Mesenchymal stem cell (in vitro differentiated cells and primary cell): Measurements from ENCODE around the gene PRSS38.

Experiments used
- DNase-seq: peaks from one replicate; pipeline ENCODE4 v3.0.0-alpha.2; 2013
- H2AFZ ChIP-seq: one replicate; pipeline ENCODE4 v1.6.1; 2013; ENCODE audit warnings: low read depth, mild to moderate bottlenecking, control low read depth, inconsistent platforms, low read length, moderate library complexity
- H2AK5ac ChIP-seq: 2 replicates; pipeline ENCODE4 v1.6.1; 2013; ENCODE audit warnings: low read length, moderate library complexity, mild to moderate bottlenecking, inconsistent platforms; ENCODE audit not compliant: severe bottlenecking
- H2BK120ac ChIP-seq: one replicate; pipeline ENCODE4 v1.6.1; 2013; ENCODE audit warnings: low read depth, mild to moderate bottlenecking, inconsistent platforms, low read length, moderate library complexity
- H2BK12ac ChIP-seq, 2 experiments: one replicate each; pipeline ENCODE4 v1.6.1; 2013; ENCODE audit warnings: inconsistent platforms in 2 of 2, low read length in 2 of 2, mild to moderate bottlenecking in 2 of 2, moderate library complexity in 2 of 2, control low read depth in 1 of 2
- H2BK15ac ChIP-seq: one replicate; pipeline ENCODE4 v1.6.1; 2013; ENCODE audit warnings: mild to moderate bottlenecking, low read depth, inconsistent platforms; ENCODE audit not compliant: poor library complexity, severe bottlenecking
- H2BK5ac ChIP-seq: 2 replicates; pipeline ENCODE4 v1.6.1; 2013; ENCODE audit warnings: low read depth, mild to moderate bottlenecking, low read length, control low read depth, inconsistent platforms; ENCODE audit not compliant: poor library complexity, severe bottlenecking
- H3K14ac ChIP-seq, 2 experiments: one replicate each; pipeline ENCODE4 v1.6.1; 2013; ENCODE audit warnings: inconsistent platforms in 2 of 2, low read length in 2 of 2, control low read depth in 1 of 2, mild to moderate bottlenecking in 1 of 2, moderate library complexity in 1 of 2
- H3K18ac ChIP-seq, 2 experiments: one replicate each; pipeline ENCODE4 v1.6.1; 2013; ENCODE audit warnings: inconsistent platforms in 2 of 2, low read length in 2 of 2, control low read depth in 1 of 2, low read depth in 1 of 2, mild to moderate bottlenecking in 1 of 2
- H3K23ac ChIP-seq, 2 experiments: one replicate each; pipeline ENCODE4 v1.6.1; 2013; ENCODE audit warnings: inconsistent platforms in 2 of 2, low read length in 2 of 2, mild to moderate bottlenecking in 2 of 2, moderate library complexity in 2 of 2, control low read depth in 1 of 2
- H3K27ac ChIP-seq: 2 replicates; pipeline ENCODE4 v1.5.1; 2013; ENCODE audit warnings: mild to moderate bottlenecking, moderate library complexity, low read length, control low read depth, inconsistent platforms; ENCODE audit not compliant: poor library complexity, severe bottlenecking
- H3K27me3 ChIP-seq, 2 experiments: 2 replicates each; pipeline versions ENCODE4 v1.6.1 to v1.7.0; 2013; ENCODE audit warnings: low read length in 2 of 2, mild to moderate bottlenecking in 2 of 2, moderate library complexity in 2 of 2, control low read depth in 1 of 2, inconsistent platforms in 1 of 2; ENCODE audit not compliant: control insufficient read depth in 1 of 2, insufficient read depth in 1 of 2
- H3K36me3 ChIP-seq, 2 experiments: 2 replicates each; pipeline versions ENCODE4 v1.6.1 to v1.7.0; 2013; ENCODE audit warnings: low read length in 2 of 2, control low read depth in 1 of 2, inconsistent platforms in 1 of 2, low read depth in 1 of 2, mild to moderate bottlenecking in 1 of 2; ENCODE audit not compliant: insufficient read depth in 2 of 2, control insufficient read depth in 1 of 2
- H3K4ac ChIP-seq, 2 experiments: one replicate each; pipeline ENCODE4 v1.6.1; 2013; ENCODE audit warnings: inconsistent platforms in 2 of 2, low read length in 2 of 2, mild to moderate bottlenecking in 2 of 2, moderate library complexity in 2 of 2, control low read depth in 1 of 2, low read depth in 1 of 2
- H3K4me1 ChIP-seq: 2 replicates; pipeline ENCODE4 v1.6.1; 2013; ENCODE audit warnings: low read depth, low read length, control low read depth; ENCODE audit not compliant: control insufficient read depth, insufficient read depth
- H3K4me2 ChIP-seq: 2 replicates; pipeline ENCODE4 v1.6.1; 2013; ENCODE audit warnings: low read length, mild to moderate bottlenecking, inconsistent platforms; ENCODE audit not compliant: poor library complexity, severe bottlenecking
- H3K4me3 ChIP-seq, 2 experiments: 2 replicates each; pipeline versions ENCODE4 v1.5.1 to v1.7.0; 2013; ENCODE audit warnings: low read length in 2 of 2, mild to moderate bottlenecking in 2 of 2, control low read depth in 1 of 2, low read depth in 1 of 2; ENCODE audit not compliant: insufficient read depth in 1 of 2
- H3K79me1 ChIP-seq: replicated peaks from 2 replicates; pipeline ENCODE4 v1.6.1; 2013; ENCODE audit warnings: mild to moderate bottlenecking, control low read depth, low read length, inconsistent platforms; ENCODE audit not compliant: poor library complexity, severe bottlenecking
- H3K9ac ChIP-seq: 2 replicates; pipeline ENCODE4 v1.7.0; 2013; ENCODE audit warnings: mild to moderate bottlenecking, low read length, moderate library complexity
- H3K9me3 ChIP-seq: 2 replicates; pipeline ENCODE4 v1.7.0; 2013; ENCODE audit warnings: mild to moderate bottlenecking, low read length; ENCODE audit not compliant: control insufficient read depth
- H4K8ac ChIP-seq: one replicate; pipeline ENCODE4 v1.6.1; 2013; ENCODE audit warnings: inconsistent platforms, mild to moderate bottlenecking, low read length, moderate library complexity
- H4K91ac ChIP-seq: one replicate; pipeline ENCODE4 v1.6.1; 2013; ENCODE audit warnings: mild to moderate bottlenecking, low read length, inconsistent platforms
- WGBS: methylation state at CpG from one replicate; pipeline ENCODE4 v1.1.7; 2013; ENCODE audit warnings: mixed read lengths; 5-methylcytosine and 5-hydroxymethylcytosine counted together

The PRSS38 gene

GRCh38 chr1:227797625-227798024, 17.9 kb upstream of the PRSS38 start:
- no peak overlapping the region for H3K4me2 ChIP-seq
- H3K23ac ChIP-seq, result no peak overlapping the region
- H3K9me3 ChIP-seq, result no peaks in the 10 kb centered on the region
- no peak overlapping the region for H4K8ac ChIP-seq
- no peak overlapping the region for H2AFZ ChIP-seq
- H2BK5ac ChIP-seq, result no peak overlapping the region
- no peak overlapping the region for H2BK120ac ChIP-seq
- no peak overlapping the region for H3K27ac ChIP-seq
- peaks cover 19% of the 10 kb centered on the region for H3K4me1 ChIP-seq
- WGBS, result 96% methylated on average over 2 of the region's 3 CpGs
- H3K18ac ChIP-seq, result no peak overlapping the region
- no peak overlapping the region for H3K9ac ChIP-seq
- H3K79me1 ChIP-seq, result no peaks in the 10 kb centered on the region
- no peak overlapping the region for H3K4me3 ChIP-seq
- H3K27me3 ChIP-seq, result peaks cover 5 to 12% of the 10 kb centered on the region in 2 experiments
- H2AK5ac ChIP-seq, result no peak overlapping the region
- no peaks in the 10 kb centered on the region for H3K36me3 ChIP-seq
- no peak overlapping the region for H3K4ac ChIP-seq
- no peak overlapping the region for H2BK15ac ChIP-seq
- no peak for DNase-seq
- no peak overlapping the region for H2BK12ac ChIP-seq
- H3K14ac ChIP-seq, result no peak overlapping the region
- H4K91ac ChIP-seq, result no peak overlapping the region

- H2BK120ac ChIP-seq, result no peak overlapping the region
- DNase-seq, result no peak
- no peak overlapping the region for H2AK5ac ChIP-seq
- H2AFZ ChIP-seq, result no peak overlapping the region
- no peak overlapping the region for H3K27ac ChIP-seq
- 78% methylated on average over 16 of the region's 16 CpGs for WGBS
- peaks cover 5 to 12% of the 10 kb centered on the region in 2 experiments for H3K27me3 ChIP-seq
- H3K4me1 ChIP-seq, result peaks cover 17% of the 10 kb centered on the region
- no peak overlapping the region for H2BK5ac ChIP-seq
- H3K18ac ChIP-seq, result no peak overlapping the region
- H2BK15ac ChIP-seq, result no peak overlapping the region
- H4K91ac ChIP-seq, result no peak overlapping the region
- peaks cover 6% of the 10 kb centered on the region for H3K9me3 ChIP-seq
- H3K79me1 ChIP-seq, result no peaks in the 10 kb centered on the region
- no peak overlapping the region for H3K14ac ChIP-seq
- no peak overlapping the region for H4K8ac ChIP-seq
- no peak overlapping the region for H3K4me2 ChIP-seq
- H3K23ac ChIP-seq, result no peak overlapping the region
- H3K9ac ChIP-seq, result no peak overlapping the region
- H3K36me3 ChIP-seq, result no peaks in the 10 kb centered on the region
- H3K4me3 ChIP-seq, result no peak overlapping the region
- H3K4ac ChIP-seq, result no peak overlapping the region
- no peak overlapping the region for H2BK12ac ChIP-seq
Observed at GRCh38 chr1:227798078-227798802, 17.2 kb upstream of the PRSS38 start.

- WGBS, result no CpG with 5 or more reads among the region's 1 CpG
- Histone ChIP-seq H2BK120ac (no peak overlapping the region), H3K23ac (no peak overlapping the region), H4K91ac (no peak overlapping the region), H3K79me1 (no peaks in the 10 kb centered on the region), H4K8ac (no peak overlapping the region), H3K14ac (no peak overlapping the region), H3K4me2 (no peak overlapping the region), H3K9me3 (peaks cover 21% of the 10 kb centered on the region), H3K27me3 (peaks cover 5 to 12% of the 10 kb centered on the region in 2 experiments), H3K27ac (no peak overlapping the region), H2BK5ac (no peak overlapping the region), H3K18ac (no peak overlapping the region), H2AFZ (no peak overlapping the region), H2BK12ac (no peak overlapping the region), H3K4me1 (peaks cover 1% of the 10 kb centered on the region), H3K9ac (no peak overlapping the region), H3K36me3 (no peaks in the 10 kb centered on the region), H3K4ac (no peak overlapping the region), H3K4me3 (no peak overlapping the region), H2BK15ac (no peak overlapping the region), H2AK5ac (no peak overlapping the region)
- DNase-seq, result no peak
Observed at GRCh38 chr1:227799756-227800155, 15.7 kb upstream of the PRSS38 start.

GRCh38 chr1:227803933-227804332, 11.5 kb upstream of the PRSS38 start:
- no peak overlapping the region for H3K18ac ChIP-seq
- H2BK120ac ChIP-seq, result no peak overlapping the region
- H3K4me2 ChIP-seq, result no peak overlapping the region
- H3K14ac ChIP-seq, result no peak overlapping the region
- H2BK5ac ChIP-seq, result no peak overlapping the region
- no peak overlapping the region for H2AFZ ChIP-seq
- no peak for DNase-seq
- H3K27me3 ChIP-seq, result peaks cover 0 to 4% of the 10 kb centered on the region in 2 experiments
- H4K8ac ChIP-seq, result no peak overlapping the region
- H3K23ac ChIP-seq, result no peak overlapping the region
- H2AK5ac ChIP-seq, result no peak overlapping the region
- no peak overlapping the region for H3K9ac ChIP-seq
- H2BK15ac ChIP-seq, result no peak overlapping the region
- no peaks in the 10 kb centered on the region for H3K79me1 ChIP-seq
- H2BK12ac ChIP-seq, result no peak overlapping the region
- no peaks in the 10 kb centered on the region for H3K4me1 ChIP-seq
- no peaks in the 10 kb centered on the region for H3K36me3 ChIP-seq
- H4K91ac ChIP-seq, result no peak overlapping the region
- H3K27ac ChIP-seq, result no peak overlapping the region
- no peak overlapping the region for H3K4ac ChIP-seq
- H3K9me3 ChIP-seq, result peaks cover 23% of the 10 kb centered on the region
- no peak overlapping the region for H3K4me3 ChIP-seq
